A673 (cell line): Measurements from ENCODE around the gene ABCA2. TPM values are rescaled to one million over a fixed set of nuclear protein-coding genes. Genes with fewer than 3 reads are reported as not detected.

Experiments used
- BruUV-seq: library from RNA; stranded (reverse); fragments of 400-500 nt; replicated peaks from 2 replicates; lab custom pipeline; 2021; lab: Mats Ljungman, UMichigan
- CTCF ChIA-PET: fragments of 300-600 bp; sonication (Branson Sonifier 250); formaldehyde crosslinking; loops from one replicate; lab custom pipeline; 2022; ENCODE audit warnings: antibody characterized with exemption; lab: Charles Lee
- POLR2A ChIA-PET: fragments of 300-600 bp; sonication (Branson Sonifier 250); formaldehyde crosslinking; loops from one replicate; lab custom pipeline; 2022; ENCODE audit warnings: antibody characterized with exemption; ENCODE audit not compliant: low non-redundant PET; lab: Charles Lee
- DNase-seq: peaks from one replicate; pipeline ENCODE4 v3.0.0-alpha.2; 2015; ENCODE audit warnings: low spot score
- H3K27ac ChIP-seq: fragments of 200-600 bp; sonication (generic); 2 replicates; pipeline ENCODE4 v1.5.1; 2016; ENCODE audit warnings: mixed run types, low read depth, mild to moderate bottlenecking, mixed read lengths, antibody characterized with exemption, low read length; ENCODE audit not compliant: poor library complexity, severe bottlenecking
- H3K27me3 ChIP-seq: fragments of 200-600 bp; sonication (generic); replicated peaks from 2 replicates; pipeline ENCODE4 v1.6.1; 2017; ENCODE audit warnings: mixed run types, low read depth, mild to moderate bottlenecking, mixed read lengths, antibody characterized with exemption, low read length; ENCODE audit not compliant: insufficient read depth, poor library complexity
- H3K36me3 ChIP-seq: fragments of 200-600 bp; sonication (generic); 2 replicates; pipeline ENCODE4 v1.6.1; 2016; ENCODE audit warnings: mixed run types, mild to moderate bottlenecking, mixed read lengths, antibody characterized with exemption, low read length; ENCODE audit not compliant: insufficient read depth, poor library complexity, severe bottlenecking
- H3K4me1 ChIP-seq: fragments of 200-600 bp; sonication (generic); 2 replicates; pipeline ENCODE4 v1.6.1; 2017; ENCODE audit warnings: mixed run types, mild to moderate bottlenecking, mixed read lengths, antibody characterized with exemption, low read length; ENCODE audit not compliant: insufficient read depth, poor library complexity, severe bottlenecking
- H3K4me3 ChIP-seq: fragments of 200-600 bp; sonication (generic); 2 replicates; pipeline ENCODE4 v1.5.1; 2016; ENCODE audit warnings: low read depth, mixed run types, mild to moderate bottlenecking, mixed read lengths, low read length; ENCODE audit not compliant: poor library complexity, severe bottlenecking
- H3K9me3 ChIP-seq: fragments of 200-600 bp; sonication (generic); 2 replicates; pipeline ENCODE4 v1.6.1; 2016; ENCODE audit warnings: mixed run types, low read depth, mild to moderate bottlenecking, mixed read lengths, antibody characterized with exemption, low read length; ENCODE audit not compliant: poor library complexity, severe bottlenecking
- CTCF ChIP-seq: fragments of 300-800, 200-600 bp; sonication (generic); conservative IDR thresholded peaks from 2 replicates; pipeline ENCODE4 v1.5.1; 2017; ENCODE audit warnings: low read depth, mild to moderate bottlenecking, antibody characterized with exemption, low read length, moderate library complexity, mixed read lengths
- EZH2 ChIP-seq: fragments of 200-600 bp; sonication (generic); IDR thresholded peaks from 2 replicates; pipeline ENCODE4 v1.6.1; 2017; ENCODE audit warnings: borderline replicate concordance, low read depth, mild to moderate bottlenecking, mixed read lengths, antibody characterized with exemption, low read length; ENCODE audit not compliant: poor library complexity, severe bottlenecking
- intact Hi-C: fragments of 100-400 bp; cut with micrococcal nuclease; formaldehyde crosslinking; loops from one replicate; pipeline ENCODE4 v1.10.0; 2022; ENCODE audit not compliant: unreplicated experiment
- total RNA-seq: library from RNA; stranded (reverse); gene quantifications from 2 replicates; pipeline ENCODE4 v1.2.3, GENCODE V29; 2021

The ABCA2 gene
- total RNA-seq, 1 experiment from 2014 or later: 27.8 TPM

GRCh38 chr9:137026384-137026783 is 1.7 kb downstream of the ABCA2 start:
- Histone ChIP-seq H3K4me1 (peaks cover 10% of the 10 kb centered on the region), H3K36me3 (no peaks in the 10 kb centered on the region), H3K9me3 (no peaks in the 10 kb centered on the region), H3K27ac (no peak overlapping the region), H3K4me3 (no peak overlapping the region), H3K27me3 (no peaks in the 10 kb centered on the region)
- intact Hi-C loops: no loop called here
- POLR2A ChIA-PET: no interaction called here
- no TSS peak for BruUV-seq
- no peak for TF ChIP-seq EZH2
- TF ChIP-seq CTCF: no peak
- no peak for DNase-seq
- CTCF ChIA-PET: no interaction called here

- TF ChIP-seq EZH2 (no peak), CTCF (no peak)
- intact Hi-C loops: no loop called here
- no peak overlapping the region for H3K27ac ChIP-seq
- DNase-seq: no peak
- no peaks in the 10 kb centered on the region for H3K36me3 ChIP-seq
- POLR2A ChIA-PET: no interaction called here
- BruUV-seq: no TSS peak
- no peak overlapping the region for H3K4me3 ChIP-seq
- H3K4me1 ChIP-seq: peaks cover 10% of the 10 kb centered on the region
- CTCF ChIA-PET: interaction anchor here (1.5 kb wide), 1 partner anchor 10 kb away, joined by 12 read pairs; no protein-coding TSS in a partner anchor
- H3K27me3 ChIP-seq: no peaks in the 10 kb centered on the region
- no peaks in the 10 kb centered on the region for H3K9me3 ChIP-seq
Observed at GRCh38 chr9:137025517-137025966, 2.5 kb downstream of the ABCA2 start.

GRCh38 chr9:137023583-137023991 is 4.5 kb downstream of the ABCA2 start:
- ChIA-PET CTCF (no interaction called here), POLR2A (no interaction called here)
- Histone ChIP-seq H3K4me1 (peaks cover 3% of the 10 kb centered on the region), H3K27ac (no peak overlapping the region), H3K36me3 (no peaks in the 10 kb centered on the region), H3K27me3 (no peaks in the 10 kb centered on the region), H3K4me3 (no peak overlapping the region), H3K9me3 (no peaks in the 10 kb centered on the region)
- no TSS peak for BruUV-seq
- no peak for DNase-seq
- no peak for TF ChIP-seq CTCF
- TF ChIP-seq EZH2: no peak
- intact Hi-C loops: no loop called here
